GM18951 (cell line): ENCODE data around the gene ORAI2.

Source experiments
- POLR2A ChIP-seq: IDR thresholded peaks from 4 replicates; pipeline ENCODE4 v1.6.1; 2011; ENCODE audit warnings: mild to moderate bottlenecking; ENCODE audit not compliant: insufficient read length, insufficient read depth; ENCODE audit errors: extremely low read depth
- in situ Hi-C: fragments of 300-500 bp; cut with MboI; formaldehyde crosslinking; loops from one replicate; pipeline ENCODE4 v1.12.0; 2022; ENCODE audit warnings: low sequenced_read_pairs, mixed read lengths, inconsistent platforms; ENCODE audit not compliant: unreplicated experiment

ORAI2 gene

DNA sequence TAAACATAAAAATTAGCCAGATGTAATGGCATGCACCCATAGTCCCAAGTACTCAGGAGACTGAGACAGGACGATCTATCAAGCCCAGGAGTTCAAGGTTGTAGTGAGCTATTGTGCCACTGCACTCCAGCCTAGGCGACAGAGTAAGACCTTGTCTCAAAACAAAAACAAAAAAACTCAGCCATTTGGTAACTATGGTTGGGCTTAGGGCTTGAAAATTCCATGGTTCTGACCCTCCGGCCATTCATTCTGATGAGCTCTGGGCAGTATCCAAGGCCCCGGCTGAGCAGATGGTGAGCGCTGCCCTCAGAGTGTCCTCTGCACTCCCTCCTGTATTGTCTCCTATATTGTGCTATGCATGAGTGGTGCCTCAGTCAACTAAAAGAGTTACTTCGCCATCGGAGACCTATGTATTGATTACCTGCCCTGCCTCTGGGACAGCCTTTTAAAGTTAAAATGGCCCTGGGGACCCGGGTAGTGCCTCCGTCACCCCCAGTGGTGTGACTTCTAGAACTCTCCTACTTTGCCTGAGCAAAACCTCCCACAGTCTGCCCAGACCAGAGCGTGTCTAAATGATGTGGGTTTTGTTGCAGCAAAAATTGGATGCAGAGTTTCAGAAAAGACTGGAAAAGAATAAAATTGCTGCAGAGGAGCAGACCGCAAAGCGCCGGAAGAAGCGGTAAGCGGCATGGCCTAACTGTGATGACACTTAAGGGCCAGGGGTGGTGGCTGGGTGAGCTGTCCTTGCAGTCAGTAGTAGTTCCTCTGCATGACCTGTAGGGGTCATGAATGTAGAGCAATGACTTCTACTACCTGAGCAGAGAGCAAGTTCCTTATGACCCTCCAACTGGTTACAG is 29.1 kb upstream of the ORAI2 start:
- no peak for TF ChIP-seq POLR2A
- in situ Hi-C loops = no loop called here

DNA sequence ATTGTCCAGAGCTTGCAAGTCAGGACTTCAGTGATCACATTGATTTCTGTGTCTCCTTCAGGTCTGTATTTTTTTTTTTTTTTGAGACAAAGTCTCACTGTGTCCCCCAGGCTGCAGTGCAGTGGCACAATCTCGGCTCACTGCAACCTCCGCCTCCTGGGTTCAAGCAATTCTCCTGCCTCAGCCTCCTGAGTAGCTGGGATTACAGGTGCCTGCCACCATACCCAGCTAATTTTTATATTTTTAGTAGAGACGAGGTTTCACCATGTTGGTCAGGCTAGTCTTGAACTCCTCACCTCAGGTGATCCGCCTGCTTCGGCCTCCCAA is 28.6 kb upstream of the ORAI2 start:
- in situ Hi-C loops = loop anchor here (5.0 kb wide), 1 partner anchor 42 kb away; no protein-coding TSS in a partner anchor

DNA sequence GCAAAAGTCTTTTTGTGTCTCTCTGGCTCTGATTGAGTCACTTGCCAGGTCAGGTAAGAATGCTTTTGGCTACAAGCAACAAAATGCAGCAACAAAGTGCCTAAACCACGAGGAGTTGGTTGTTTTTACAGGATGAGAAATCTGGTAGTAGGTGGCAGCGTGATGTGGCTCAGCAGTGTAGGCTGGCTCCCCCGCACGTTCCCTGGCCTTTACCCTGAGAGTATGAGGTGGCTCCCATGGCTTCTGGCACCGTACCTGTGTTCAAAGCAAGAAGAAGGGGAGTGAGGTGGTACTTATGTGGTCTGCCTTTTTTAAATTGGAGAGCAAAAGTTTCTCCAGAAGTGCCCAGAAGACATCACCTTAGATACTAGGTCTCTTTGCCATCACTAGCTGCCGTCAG is 25.5 kb upstream of the ORAI2 start:
- in situ Hi-C loops = loop anchor here (5.0 kb wide), 1 partner anchor 39 kb away; no protein-coding TSS in a partner anchor
- no peak for TF ChIP-seq POLR2A

DNA sequence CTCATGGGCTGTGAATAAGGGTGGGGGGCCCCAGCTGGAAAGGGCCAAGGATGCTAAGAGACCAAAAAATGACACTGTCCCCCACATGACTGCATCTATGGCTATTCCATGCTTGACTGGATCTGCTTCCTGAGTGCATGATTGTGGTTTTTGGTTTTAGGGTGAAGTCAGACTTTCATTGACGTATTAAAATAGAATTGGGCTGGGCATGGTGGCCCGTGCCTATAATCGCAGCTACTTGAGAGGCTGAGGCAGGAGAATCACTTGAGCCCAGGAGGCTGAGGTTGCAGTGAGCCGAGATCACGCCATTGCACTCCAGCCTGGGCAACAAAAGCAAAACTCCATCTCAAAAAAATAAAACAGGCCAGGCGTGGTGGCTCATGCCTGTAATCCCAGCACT is 24.8 kb upstream of the ORAI2 start:
- in situ Hi-C loops = loop anchor here (5.0 kb wide), 1 partner anchor 39 kb away; no protein-coding TSS in a partner anchor

DNA sequence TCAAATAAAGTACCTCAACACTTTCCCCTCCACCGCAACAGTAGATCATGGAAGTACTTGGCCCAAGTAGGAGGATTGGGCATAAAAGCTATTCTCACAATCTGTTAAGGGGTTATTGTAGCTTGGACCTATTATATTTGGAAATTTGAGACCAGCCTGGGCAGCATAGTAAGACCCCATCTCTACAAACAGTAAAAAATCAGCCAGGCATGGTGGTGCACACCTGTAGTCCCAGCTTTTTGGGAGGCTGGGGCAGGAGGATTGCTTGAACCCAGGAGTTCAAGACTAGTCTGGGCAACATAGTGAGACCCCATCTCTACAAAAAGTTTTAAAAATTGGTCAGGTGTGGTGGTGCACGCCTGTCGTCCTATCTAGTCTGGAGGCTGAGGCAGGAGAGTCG is 24.0 kb upstream of the ORAI2 start:
- TF ChIP-seq POLR2A = no peak
- in situ Hi-C loops = loop anchor here (5.0 kb wide), 1 partner anchor 38 kb away; no protein-coding TSS in a partner anchor

DNA sequence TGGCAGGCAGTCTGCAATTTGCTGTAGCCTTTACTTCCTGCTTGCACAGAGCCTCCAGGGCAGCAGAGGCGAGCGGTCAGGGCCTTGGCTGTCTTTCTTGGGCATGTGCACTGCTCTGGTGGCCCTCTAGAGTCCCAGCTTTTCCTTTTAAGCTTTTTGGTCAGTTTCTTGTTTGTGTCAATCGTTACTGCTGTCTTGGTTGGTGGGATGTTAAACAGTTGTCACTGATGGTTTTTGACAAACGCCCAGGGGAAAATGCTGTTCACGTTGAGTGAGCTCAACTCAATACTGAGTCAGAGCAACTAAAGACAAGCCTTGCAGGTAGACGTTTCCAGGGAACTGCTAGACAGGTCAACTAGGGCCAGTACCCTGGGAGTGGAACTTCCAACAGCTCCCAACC is 23.3 kb upstream of the ORAI2 start:
- in situ Hi-C loops = no loop called here

DNA sequence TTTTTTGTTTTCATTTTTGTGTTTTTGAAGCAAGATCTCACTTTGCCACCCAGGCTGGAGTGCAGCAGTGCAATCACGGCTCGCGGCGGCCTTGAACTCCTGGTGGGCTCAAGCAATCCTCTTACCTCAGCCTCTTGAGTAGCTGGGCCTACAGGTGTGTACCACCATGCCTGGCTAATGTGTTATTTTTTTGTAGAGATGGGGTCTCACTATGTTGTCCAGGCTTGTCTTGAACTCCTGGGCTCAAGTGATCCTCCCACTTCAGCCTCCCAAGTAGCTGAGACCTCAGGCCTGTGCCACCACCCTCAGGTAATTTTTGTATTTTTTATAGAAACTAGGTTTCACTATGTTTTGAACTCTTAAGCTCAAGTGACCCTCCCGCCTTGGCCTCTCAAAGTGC is 22.5 kb upstream of the ORAI2 start:
- TF ChIP-seq POLR2A = no peak
- in situ Hi-C loops = no loop called here

More for the DNA sequence above, 23.3 kb upstream of the ORAI2 start:
- TF ChIP-seq POLR2A = no peak

DNA sequence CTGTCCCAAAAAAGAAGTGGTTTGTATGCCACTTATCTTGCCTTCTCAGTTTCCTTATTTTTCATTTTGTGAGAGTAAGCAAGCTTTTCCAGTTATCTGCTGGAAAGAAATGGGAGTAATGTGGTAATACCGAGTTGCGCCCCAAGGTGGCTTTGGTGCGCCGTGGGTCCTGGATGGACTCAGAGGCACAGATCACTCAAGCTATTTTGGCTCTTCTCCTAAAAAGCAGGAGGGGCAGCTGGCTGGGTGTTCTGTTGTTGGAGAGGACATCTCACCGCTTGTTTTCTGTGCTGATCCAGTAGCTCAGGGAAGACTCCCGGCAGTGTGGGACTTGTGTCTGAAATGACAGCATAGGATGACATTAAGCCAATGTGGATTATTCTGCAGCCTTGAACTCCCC is 20.8 kb upstream of the ORAI2 start:
- in situ Hi-C loops = no loop called here
- no peak for TF ChIP-seq POLR2A

DNA sequence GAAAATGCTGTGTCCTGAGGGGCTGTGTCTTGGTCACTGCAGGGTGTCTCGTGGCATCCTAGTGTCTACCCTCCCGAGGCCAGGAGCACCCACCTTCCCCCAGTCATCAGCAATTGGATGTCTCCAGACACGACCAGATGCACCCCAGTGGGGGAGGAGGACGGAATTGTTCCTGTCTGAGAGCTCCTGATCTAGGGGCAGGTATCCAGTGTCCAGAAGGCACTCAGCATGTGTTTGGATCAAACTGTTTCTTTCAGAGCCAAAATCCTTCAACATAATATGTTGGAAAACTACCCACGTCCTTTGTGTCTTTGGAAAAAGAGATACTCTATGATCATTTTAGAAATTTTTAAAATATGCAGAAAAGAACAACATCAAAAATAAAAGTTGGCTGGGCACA is 20.3 kb upstream of the ORAI2 start:
- in situ Hi-C loops = no loop called here
- no peak for TF ChIP-seq POLR2A

DNA sequence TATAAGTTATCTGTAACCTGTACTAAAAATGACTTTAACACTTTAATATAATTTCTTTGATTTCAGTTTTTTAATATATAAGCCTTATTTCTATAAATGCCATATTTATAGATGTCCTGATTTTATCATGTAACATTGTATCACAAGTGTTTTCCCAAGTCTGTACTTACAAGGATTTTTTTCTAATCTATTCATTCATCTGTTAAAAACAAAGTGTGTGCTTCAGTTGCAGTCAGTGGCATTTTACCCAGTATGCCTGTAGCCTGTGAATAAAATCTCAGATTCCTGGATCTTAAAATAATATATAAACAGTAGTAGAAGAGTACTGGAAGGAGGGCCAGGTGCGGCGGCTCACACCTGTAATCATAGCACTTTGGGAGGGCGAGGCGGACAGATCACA is 19.8 kb upstream of the ORAI2 start:
- in situ Hi-C loops = no loop called here
- TF ChIP-seq POLR2A = no peak

DNA sequence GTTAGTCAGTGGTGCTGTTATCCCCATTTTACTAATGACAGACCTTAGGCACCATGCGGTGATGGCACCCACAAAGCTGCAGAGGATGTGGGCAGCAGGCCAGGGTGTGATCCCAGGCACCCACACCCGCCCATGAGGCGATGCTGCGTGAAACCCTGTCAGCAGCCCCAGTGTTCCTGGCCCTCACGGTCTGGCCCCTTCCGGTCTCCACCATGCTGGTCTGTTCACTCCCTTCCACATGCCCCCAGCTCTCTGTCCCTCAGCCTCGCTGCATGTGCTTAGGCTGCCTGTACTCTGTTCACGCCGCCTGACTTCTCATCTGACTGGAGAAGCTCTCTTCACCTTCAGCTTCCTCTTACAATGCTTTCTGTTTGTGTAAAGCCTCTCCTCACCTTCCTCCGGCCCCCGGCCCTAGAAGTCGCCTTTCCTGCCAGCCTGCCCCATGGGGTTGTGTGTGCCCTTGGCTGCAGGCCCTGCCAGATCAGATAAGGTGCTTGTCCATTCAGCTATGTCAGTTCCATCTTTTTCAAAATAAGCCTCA is 17.6 kb upstream of the ORAI2 start:
- TF ChIP-seq POLR2A = peak; percentile 29
- in situ Hi-C loops = no loop called here

DNA sequence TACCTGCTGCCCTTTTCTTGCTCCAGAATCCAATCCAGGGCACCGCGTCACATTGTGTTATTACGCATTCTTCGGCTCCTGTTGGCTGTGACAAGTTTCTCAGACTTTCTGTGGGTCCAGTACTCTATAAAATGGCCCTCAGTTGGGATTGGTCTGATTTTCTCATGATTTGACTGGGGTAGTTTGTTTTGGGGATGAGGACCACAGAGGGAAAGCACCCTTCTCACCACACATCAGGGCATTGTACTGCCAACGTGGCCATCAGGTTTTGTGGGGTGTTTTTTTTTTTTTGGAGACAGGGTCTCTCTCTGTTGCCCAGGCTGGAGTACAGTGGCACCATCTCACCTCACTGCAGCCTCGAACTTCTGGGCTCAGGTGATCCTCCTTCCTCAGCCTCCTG is 17.0 kb upstream of the ORAI2 start:
- TF ChIP-seq POLR2A = no peak
- in situ Hi-C loops = no loop called here

DNA sequence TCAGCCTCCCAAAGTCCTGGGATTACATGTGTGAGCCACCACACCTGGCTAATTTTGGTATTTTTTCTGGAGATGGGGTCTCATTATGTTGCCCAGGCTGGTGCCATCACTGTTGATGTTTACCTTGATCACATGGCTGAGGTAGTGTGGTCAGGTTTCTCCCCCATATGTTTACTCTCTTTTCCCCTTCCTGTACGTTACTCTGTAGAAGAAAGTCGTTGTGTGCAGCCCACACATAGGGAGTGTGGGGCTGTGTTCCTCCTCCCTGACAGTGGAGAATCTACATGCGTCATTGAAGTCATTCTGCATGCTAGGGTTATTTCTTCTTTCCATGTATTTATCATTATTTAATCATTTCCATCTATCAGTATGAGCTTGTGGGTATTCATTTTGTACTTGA is 16.3 kb upstream of the ORAI2 start:
- no peak for TF ChIP-seq POLR2A
- in situ Hi-C loops = no loop called here

DNA sequence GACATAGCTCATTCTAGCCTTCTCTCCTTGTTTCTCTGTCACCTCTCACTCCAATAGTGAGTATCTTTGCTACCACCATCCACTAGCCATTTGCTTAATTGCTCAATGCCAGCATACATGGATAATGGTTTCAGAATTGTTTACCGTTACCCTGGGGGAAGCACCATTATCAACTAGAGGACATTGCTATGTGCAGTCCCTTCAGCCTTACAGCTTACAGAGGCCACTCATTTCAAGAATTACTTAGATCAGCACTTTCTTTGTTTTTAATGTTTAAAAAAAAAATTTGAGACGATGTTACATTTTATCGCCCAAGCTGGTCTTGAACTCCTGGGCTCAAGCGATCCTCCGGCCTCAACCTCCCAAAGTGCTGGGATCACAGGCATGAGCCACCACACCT is 14.8 kb upstream of the ORAI2 start:
- no peak for TF ChIP-seq POLR2A
- in situ Hi-C loops = no loop called here
